H9 (cell line): ENCODE data around the gene AKAP7. TPM values are rescaled to one million over a fixed set of nuclear protein-coding genes. Genes with fewer than 3 reads are reported as not detected.

Experiments used
- DNase-seq: peaks from one replicate; pipeline ENCODE4 v3.0.0-alpha.2; 2017
- H2AFZ ChIP-seq: one replicate; pipeline ENCODE4 v1.6.1; 2013; ENCODE audit warnings: mild to moderate bottlenecking, low read length, control low read depth, moderate library complexity
- H2AK5ac ChIP-seq: 2 replicates; pipeline ENCODE4 v1.6.1; 2013; ENCODE audit warnings: low read length, control low read depth, mixed read lengths; ENCODE audit not compliant: insufficient read length
- H2BK120ac ChIP-seq: one replicate; pipeline ENCODE4 v1.6.1; 2013; ENCODE audit warnings: low read depth, mild to moderate bottlenecking, low read length, control low read depth, inconsistent platforms; ENCODE audit not compliant: poor library complexity, severe bottlenecking
- H2BK12ac ChIP-seq: 2 replicates; pipeline ENCODE4 v1.6.1; 2013; ENCODE audit warnings: low read length, control low read depth, mixed read lengths, low read depth; ENCODE audit not compliant: insufficient read length
- H2BK15ac ChIP-seq: 2 replicates; pipeline ENCODE4 v1.6.1; 2013; ENCODE audit warnings: low read depth, low read length, control low read depth
- H2BK20ac ChIP-seq: one replicate; pipeline ENCODE4 v1.6.1; 2013; ENCODE audit warnings: low read depth, mild to moderate bottlenecking, low read length, control low read depth, inconsistent platforms; ENCODE audit not compliant: poor library complexity, severe bottlenecking
- H2BK5ac ChIP-seq: 2 replicates; pipeline ENCODE4 v1.6.1; 2013; ENCODE audit warnings: low read length, control low read depth, mixed read lengths; ENCODE audit not compliant: insufficient read length
- H3K14ac ChIP-seq: 2 replicates; pipeline ENCODE4 v1.6.1; 2013; ENCODE audit warnings: low read length, control low read depth; ENCODE audit not compliant: insufficient read depth
- H3K18ac ChIP-seq: 2 replicates; pipeline ENCODE4 v1.6.1; 2013; ENCODE audit warnings: low read depth, mild to moderate bottlenecking, mixed read lengths, low read length, control low read depth; ENCODE audit not compliant: insufficient read length
- H3K23ac ChIP-seq: 2 replicates; pipeline ENCODE4 v1.6.1; 2013; ENCODE audit warnings: low read length, control low read depth, mixed read lengths, low read depth; ENCODE audit not compliant: insufficient read length
- H3K23me2 ChIP-seq: 2 replicates; pipeline ENCODE4 v1.6.1; 2013; ENCODE audit warnings: low read depth, mild to moderate bottlenecking, mixed read lengths, low read length, control low read depth; ENCODE audit not compliant: insufficient read length, poor library complexity, severe bottlenecking
- H3K27ac ChIP-seq: 2 replicates; pipeline ENCODE4 v1.5.1; 2013; ENCODE audit warnings: low read length, control low read depth, mixed read lengths, low read depth; ENCODE audit not compliant: insufficient read length
- H3K27me3 ChIP-seq: 2 replicates; pipeline ENCODE4 v1.6.1; 2013; ENCODE audit warnings: low read length, control low read depth, inconsistent platforms; ENCODE audit not compliant: insufficient read depth
- H3K4ac ChIP-seq: 2 replicates; pipeline ENCODE4 v1.6.1; 2013; ENCODE audit warnings: low read depth, mild to moderate bottlenecking, control low read depth, inconsistent platforms, low read length, moderate library complexity
- H3K4me1 ChIP-seq: 2 replicates; pipeline ENCODE4 v1.6.1; 2013; ENCODE audit warnings: low read length, control low read depth, inconsistent platforms; ENCODE audit not compliant: insufficient read depth
- H3K4me2 ChIP-seq: 2 replicates; pipeline ENCODE4 v1.6.1; 2013; ENCODE audit warnings: low read length, control low read depth, mixed read lengths; ENCODE audit not compliant: insufficient read length, insufficient read depth
- H3K56ac ChIP-seq: 2 replicates; pipeline ENCODE4 v1.6.1; 2013; ENCODE audit warnings: low read depth, mild to moderate bottlenecking, mixed read lengths, low read length, control low read depth; ENCODE audit not compliant: insufficient read length
- H3K79me1 ChIP-seq: 2 replicates; pipeline ENCODE4 v1.6.1; 2013; ENCODE audit warnings: low read depth, mild to moderate bottlenecking, moderate library complexity, low read length, control low read depth, inconsistent platforms; ENCODE audit not compliant: insufficient read depth, poor library complexity, severe bottlenecking
- H3K79me2 ChIP-seq: 2 replicates; pipeline ENCODE4 v1.6.1; 2013; ENCODE audit warnings: low read length, control low read depth, inconsistent platforms; ENCODE audit not compliant: insufficient read depth
- H3K9ac ChIP-seq: 2 replicates; pipeline ENCODE4 v1.6.1; 2013; ENCODE audit warnings: low read length, control low read depth, mixed read lengths; ENCODE audit not compliant: insufficient read length; ENCODE audit errors: extremely low read depth
- H3K9me3 ChIP-seq: one replicate; pipeline ENCODE4 v1.6.1; 2013; ENCODE audit warnings: low read depth, low read length, inconsistent platforms; ENCODE audit not compliant: control insufficient read depth
- H3T11ph ChIP-seq: one replicate; pipeline ENCODE4 v1.6.1; 2013; ENCODE audit warnings: mild to moderate bottlenecking, low read length, control low read depth, inconsistent platforms
- H4K20me1 ChIP-seq: one replicate; pipeline ENCODE4 v1.6.1; 2013; ENCODE audit not compliant: control insufficient read depth, insufficient read length, insufficient read depth
- H4K5ac ChIP-seq: 2 replicates; pipeline ENCODE4 v1.6.1; 2013; ENCODE audit warnings: low read depth, mild to moderate bottlenecking, mixed read lengths, low read length, control low read depth; ENCODE audit not compliant: insufficient read length
- H4K8ac ChIP-seq: replicated peaks from 2 replicates; pipeline ENCODE4 v1.6.1; 2013; ENCODE audit warnings: low read length, control low read depth, mixed read lengths, low read depth; ENCODE audit not compliant: insufficient read length
- H4K91ac ChIP-seq: 2 replicates; pipeline ENCODE4 v1.6.1; 2013; ENCODE audit warnings: low read depth, mild to moderate bottlenecking, moderate library complexity, mixed read lengths, low read length, control low read depth; ENCODE audit not compliant: insufficient read length
- H3K27ac Mint-ChIP-seq, 3 experiments: 2 replicates in 2 of 3; 3 replicates in 1 of 3; pipeline ENCODE4 v1.8.0; 2020 to 2021; ENCODE audit warnings: mixed read lengths in 3 of 3, mild to moderate bottlenecking in 1 of 3, moderate library complexity in 1 of 3
- H3K27me3 Mint-ChIP-seq: 2 replicates; pipeline ENCODE4 v1.8.0; 2021; ENCODE audit warnings: low read depth, mild to moderate bottlenecking, moderate library complexity, mixed read lengths
- H3K36me3 Mint-ChIP-seq, 3 experiments: 2 replicates in 2 of 3; 3 replicates in 1 of 3; pipeline ENCODE4 v1.8.0; 2020 to 2021; ENCODE audit warnings: low read depth in 3 of 3, mixed read lengths in 3 of 3; ENCODE audit not compliant: insufficient read depth in 1 of 3
- H3K4me1 Mint-ChIP-seq, 2 experiments: 2 replicates each; pipeline ENCODE4 v1.8.0; 2020; ENCODE audit warnings: mixed read lengths in 2 of 2
- H3K4me3 Mint-ChIP-seq, 2 experiments: 2 replicates in 1 of 2; 3 replicates in 1 of 2; pipeline ENCODE4 v1.8.0; 2020 to 2021; ENCODE audit warnings: mild to moderate bottlenecking in 2 of 2, mixed read lengths in 2 of 2, moderate library complexity in 1 of 2
- H3K9me3 Mint-ChIP-seq, 2 experiments: 2 replicates in 1 of 2; 3 replicates in 1 of 2; pipeline ENCODE4 v1.8.0; 2020; ENCODE audit warnings: mild to moderate bottlenecking in 2 of 2, mixed read lengths in 2 of 2, moderate library complexity in 1 of 2
- WGBS: extraction: QIAGEN DNeasy Blood & Tissue Kit; methylation state at CpG from one replicate; pipeline ENCODE4 v1.1.7; 2013; ENCODE audit warnings: missing lambda C conversion rate, low lambda C conversion rate, mixed read lengths; ENCODE audit not compliant: insufficient read length; ENCODE audit errors: extremely low coverage; 5-methylcytosine and 5-hydroxymethylcytosine counted together
- total RNA-seq: library from RNA; stranded (reverse); gene quantifications from 2 replicates; pipeline ENCODE4 v1.2.1, GENCODE V29; 2021
- TF ChIP-seq, protein P1 (sequence below): fragments of 200-600 bp; sonication (generic); conservative IDR thresholded peaks from 3 replicates; pipeline ENCODE4 v1.8.0; 2021; ENCODE audit warnings: antibody characterized with exemption, mild to moderate bottlenecking

The AKAP7 gene
- total RNA-seq, 1 experiment from 2014 or later, result 9.8 TPM

DNA sequence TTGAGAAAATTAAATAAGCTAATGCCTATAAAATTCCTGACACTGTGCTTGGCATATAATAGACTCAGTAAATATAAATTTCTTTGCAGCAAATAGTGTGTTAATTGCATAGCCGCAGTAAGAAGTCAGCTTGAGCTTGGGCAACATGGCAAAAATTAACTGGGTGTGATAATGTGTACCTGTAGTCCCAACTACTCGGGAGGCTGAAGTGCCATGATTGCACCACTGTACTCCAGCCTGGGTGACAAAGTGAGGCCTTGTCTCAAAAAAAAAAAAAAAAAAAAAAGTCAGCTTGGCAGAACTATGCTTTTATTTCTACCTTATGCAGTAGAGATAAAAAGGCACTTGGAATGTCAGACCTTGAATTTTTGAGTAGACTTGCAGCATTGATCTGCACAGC is 121.8 kb downstream of the AKAP7 start:
- H3K4me3 Mint-ChIP-seq, result no peak overlapping the region
- no CpG with 5 or more reads among the region's 2 CpGs for WGBS

More for the DNA sequence above, 121.8 kb downstream of the AKAP7 start:
- Histone ChIP-seq H2BK120ac (no peak overlapping the region), H4K91ac (no peak overlapping the region), H2AFZ (no peak overlapping the region), H3K79me2 (peaks cover 10% of the 10 kb centered on the region; the same call in 1 of the 2 replicates), H3K4me2 (no peak overlapping the region), H3K4me1 (peaks cover 1% of the 10 kb centered on the region; the same call in 1 of the 2 replicates), H4K5ac (no peak overlapping the region), H3K14ac (no peak overlapping the region), H3K4ac (no peak overlapping the region), H3K9ac (no peak overlapping the region), H3K18ac (no peak overlapping the region), H2AK5ac (no peak overlapping the region), H3K27me3 (no peaks in the 10 kb centered on the region), H2BK15ac (no peak overlapping the region), H3K79me1 (no peaks in the 10 kb centered on the region), H2BK20ac (no peak overlapping the region), H3T11ph (no peak overlapping the region), H4K8ac (no peak overlapping the region), H2BK12ac (no peak overlapping the region), H3K56ac (no peak overlapping the region), H3K9me3 (no peaks in the 10 kb centered on the region), H2BK5ac (no peak overlapping the region), H4K20me1 (no peaks in the 10 kb centered on the region), H3K23ac (no peak overlapping the region), H3K23me2 (no peaks in the 10 kb centered on the region), H3K27ac (no peak overlapping the region)
- H3K27me3 Mint-ChIP-seq, result no peaks in the 10 kb centered on the region
- H3K4me1 Mint-ChIP-seq, result peaks cover 10 to 19% of the 10 kb centered on the region in 2 experiments
- peaks cover 11 to 23% (median 20%) of the 10 kb centered on the region in 3 experiments for H3K36me3 Mint-ChIP-seq
- DNase-seq, result no peak
- TF ChIP-seq, protein P1, sequence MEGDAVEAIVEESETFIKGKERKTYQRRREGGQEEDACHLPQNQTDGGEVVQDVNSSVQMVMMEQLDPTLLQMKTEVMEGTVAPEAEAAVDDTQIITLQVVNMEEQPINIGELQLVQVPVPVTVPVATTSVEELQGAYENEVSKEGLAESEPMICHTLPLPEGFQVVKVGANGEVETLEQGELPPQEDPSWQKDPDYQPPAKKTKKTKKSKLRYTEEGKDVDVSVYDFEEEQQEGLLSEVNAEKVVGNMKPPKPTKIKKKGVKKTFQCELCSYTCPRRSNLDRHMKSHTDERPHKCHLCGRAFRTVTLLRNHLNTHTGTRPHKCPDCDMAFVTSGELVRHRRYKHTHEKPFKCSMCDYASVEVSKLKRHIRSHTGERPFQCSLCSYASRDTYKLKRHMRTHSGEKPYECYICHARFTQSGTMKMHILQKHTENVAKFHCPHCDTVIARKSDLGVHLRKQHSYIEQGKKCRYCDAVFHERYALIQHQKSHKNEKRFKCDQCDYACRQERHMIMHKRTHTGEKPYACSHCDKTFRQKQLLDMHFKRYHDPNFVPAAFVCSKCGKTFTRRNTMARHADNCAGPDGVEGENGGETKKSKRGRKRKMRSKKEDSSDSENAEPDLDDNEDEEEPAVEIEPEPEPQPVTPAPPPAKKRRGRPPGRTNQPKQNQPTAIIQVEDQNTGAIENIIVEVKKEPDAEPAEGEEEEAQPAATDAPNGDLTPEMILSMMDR, result no peak
- H3K9me3 Mint-ChIP-seq, result peaks cover 9 to 14% of the 10 kb centered on the region in 2 experiments; a peak in 4 of 5 replicates
- no peak overlapping the region; a peak in 2 of 7 replicates for H3K27ac Mint-ChIP-seq
